DND-41 (cell line): ENCODE results near the gene ARHGAP6.

ENCODE experiments used
- ATAC-seq: fragments of 200-7000 bp; cut with Tn5 transposase; 3 replicates; pipeline ENCODE4 v1.9.1; 2021; ENCODE audit warnings: low read depth; ENCODE audit not compliant: insufficient read depth
- DNase-seq: peaks from one replicate; pipeline ENCODE4 v3.0.0-alpha.2; 2020
- H2AFZ ChIP-seq: 2 replicates; pipeline ENCODE4 v1.6.0; 2012; ENCODE audit warnings: low read depth, low read length
- H3K27ac ChIP-seq: 2 replicates; pipeline ENCODE4 v1.5.1; 2012; ENCODE audit warnings: low read length, inconsistent platforms
- H3K27me3 ChIP-seq: fragments of 200-600 bp; sonication (generic); 2 replicates; pipeline ENCODE4 v1.6.0; 2012; ENCODE audit warnings: low read length, mild to moderate bottlenecking, inconsistent platforms; ENCODE audit not compliant: insufficient read depth, poor library complexity
- H3K36me3 ChIP-seq: 2 replicates; pipeline ENCODE4 v1.5.1; 2012; ENCODE audit warnings: low read length, inconsistent platforms; ENCODE audit not compliant: insufficient read depth
- H3K4me1 ChIP-seq: 2 replicates; pipeline ENCODE4 v1.5.1; 2012; ENCODE audit warnings: mild to moderate bottlenecking, low read length; ENCODE audit not compliant: insufficient read depth
- H3K4me2 ChIP-seq: 2 replicates; pipeline ENCODE4 v1.6.0; 2012; ENCODE audit warnings: mild to moderate bottlenecking, moderate library complexity, low read length, inconsistent platforms; ENCODE audit not compliant: insufficient read depth
- H3K4me3 ChIP-seq, 2 experiments: fragments of 200-600 bp in 1 of 2; shearing (Covaris generic) in 1 of 2; 2 replicates each; pipeline ENCODE4 v1.5.1; 2012 to 2016; ENCODE audit warnings: inconsistent platforms in 2 of 2, low read length in 2 of 2, mild to moderate bottlenecking in 2 of 2, low read depth in 1 of 2, moderate library complexity in 1 of 2
- H3K79me2 ChIP-seq: 2 replicates; pipeline ENCODE4 v1.6.0; 2012; ENCODE audit warnings: low read length, inconsistent platforms; ENCODE audit not compliant: insufficient read depth
- H3K9ac ChIP-seq: 2 replicates; pipeline ENCODE4 v1.6.0; 2012; ENCODE audit warnings: low read depth, mild to moderate bottlenecking, inconsistent platforms, low read length, moderate library complexity
- H3K9me3 ChIP-seq: 2 replicates; pipeline ENCODE4 v1.5.1; 2012; ENCODE audit warnings: low read length, moderate library complexity, mild to moderate bottlenecking, inconsistent platforms; ENCODE audit not compliant: insufficient read depth, severe bottlenecking
- H4K20me1 ChIP-seq: 2 replicates; pipeline ENCODE4 v1.6.0; 2012; ENCODE audit warnings: low read length; ENCODE audit not compliant: insufficient read depth
- CTCF ChIP-seq: IDR thresholded peaks from 2 replicates; pipeline ENCODE4 v1.5.1; 2012; ENCODE audit warnings: borderline replicate concordance, low read length, moderate library complexity, mild to moderate bottlenecking; ENCODE audit not compliant: poor library complexity, severe bottlenecking; ENCODE audit errors: extremely low read depth
- EZH2 ChIP-seq: IDR thresholded peaks from 3 replicates; pipeline ENCODE4 v1.6.1; 2012; ENCODE audit warnings: borderline replicate concordance, low read depth, mild to moderate bottlenecking, moderate library complexity, low read length, inconsistent platforms; ENCODE audit not compliant: severe bottlenecking

Gene ARHGAP6

GRCh38 chrX:11641349-11642065, 24.2 kb downstream of the ARHGAP6 start:
- Histone ChIP-seq H3K9ac (no peak overlapping the region), H3K27ac (no peak overlapping the region), H3K4me3 (no peak overlapping the region), H3K9me3 (no peaks in the 10 kb centered on the region), H3K27me3 (no peaks in the 10 kb centered on the region), H3K79me2 (no peaks in the 10 kb centered on the region), H3K4me2 (no peak overlapping the region), H3K4me1 (no peaks in the 10 kb centered on the region), H3K36me3 (no peaks in the 10 kb centered on the region), H2AFZ (no peak overlapping the region), H4K20me1 (no peaks in the 10 kb centered on the region)
- no peak for TF ChIP-seq CTCF
- no peak for TF ChIP-seq EZH2
- no peak for ATAC-seq
- DNase-seq: no peak

GRCh38 chrX:11640089-11640488, 25.6 kb downstream of the ARHGAP6 start:
- Histone ChIP-seq H2AFZ (no peak overlapping the region), H3K27ac (no peak overlapping the region), H3K4me1 (no peaks in the 10 kb centered on the region), H4K20me1 (no peaks in the 10 kb centered on the region), H3K36me3 (no peaks in the 10 kb centered on the region), H3K4me2 (no peak overlapping the region), H3K9me3 (no peaks in the 10 kb centered on the region), H3K4me3 (no peak overlapping the region), H3K79me2 (no peaks in the 10 kb centered on the region), H3K27me3 (no peaks in the 10 kb centered on the region), H3K9ac (no peak overlapping the region)
- ATAC-seq: no peak
- no peak for DNase-seq
- no peak for TF ChIP-seq CTCF
- no peak for TF ChIP-seq EZH2

- Histone ChIP-seq H3K9ac (no peak overlapping the region), H2AFZ (no peak overlapping the region), H3K79me2 (no peaks in the 10 kb centered on the region), H3K27me3 (no peaks in the 10 kb centered on the region), H3K4me2 (no peak overlapping the region), H3K36me3 (no peaks in the 10 kb centered on the region), H3K9me3 (no peaks in the 10 kb centered on the region), H3K4me1 (no peaks in the 10 kb centered on the region), H4K20me1 (no peaks in the 10 kb centered on the region), H3K27ac (no peak overlapping the region), H3K4me3 (no peak overlapping the region)
- ATAC-seq (no peak), DNase-seq (no peak)
- no peak for TF ChIP-seq EZH2
These were observed 33.0 kb downstream of the ARHGAP6 start for GRCh38 chrX:11632732-11633131.

GRCh38 chrX:11629593-11630211, 36.0 kb downstream of the ARHGAP6 start:
- ATAC-seq: no peak
- Histone ChIP-seq H3K4me3 (no peak overlapping the region), H4K20me1 (no peaks in the 10 kb centered on the region), H3K4me1 (no peaks in the 10 kb centered on the region), H3K9me3 (no peaks in the 10 kb centered on the region), H3K36me3 (no peaks in the 10 kb centered on the region), H3K9ac (no peak overlapping the region), H3K27me3 (no peaks in the 10 kb centered on the region), H3K27ac (no peak overlapping the region), H2AFZ (no peak overlapping the region), H3K4me2 (no peak overlapping the region), H3K79me2 (no peaks in the 10 kb centered on the region)
- DNase-seq: no peak
- TF ChIP-seq CTCF (no peak), EZH2 (no peak)
